NCI-H146 (cell line): ENCODE data around the gene INHBB.

Source experiments
- DNase-seq: peaks from one replicate; lab custom pipeline; 2025; lab: John Stamatoyannopoulos, UW

Gene INHBB

GRCh38 chr2:120357768-120358167 lies 11.8 kb downstream of the INHBB start:
- DNase-seq, result no peak

DNA sequence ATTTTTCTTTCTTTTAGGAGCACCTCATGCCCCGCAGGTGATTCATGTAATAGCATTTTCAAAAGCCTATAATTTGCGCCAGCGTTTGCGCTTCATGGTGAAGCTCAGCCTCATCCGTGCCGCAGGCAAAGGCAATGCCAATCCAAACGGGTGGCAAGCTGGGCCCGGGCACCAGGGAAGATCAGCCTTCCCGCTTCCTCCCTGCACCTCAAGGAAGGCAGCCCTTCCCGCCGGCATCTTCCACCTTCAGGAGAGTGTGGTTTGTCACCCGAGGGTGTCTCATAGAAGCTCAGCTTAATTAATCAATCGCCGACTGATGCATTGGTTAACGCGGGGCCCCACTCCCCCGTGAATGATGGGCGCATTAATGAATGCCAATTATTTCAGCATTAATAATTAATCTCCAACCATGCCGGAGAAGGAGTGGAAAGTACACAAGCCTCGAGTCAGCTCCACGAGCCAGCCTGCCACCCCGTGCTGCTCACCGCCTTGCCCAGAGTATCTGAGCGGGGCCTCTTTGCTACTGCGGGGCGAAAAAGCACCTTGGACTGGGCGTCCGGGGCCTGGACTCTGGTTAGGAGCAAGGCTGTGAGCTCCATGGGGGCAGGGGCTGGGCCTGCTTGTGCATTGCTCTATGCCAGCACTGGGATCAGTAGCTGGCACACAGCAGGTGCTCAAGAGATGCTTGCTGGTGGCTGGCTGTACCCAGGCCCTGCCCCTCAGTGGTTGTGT lies 13.0 kb downstream of the INHBB start:
- DNase-seq, result no peak

DNA sequence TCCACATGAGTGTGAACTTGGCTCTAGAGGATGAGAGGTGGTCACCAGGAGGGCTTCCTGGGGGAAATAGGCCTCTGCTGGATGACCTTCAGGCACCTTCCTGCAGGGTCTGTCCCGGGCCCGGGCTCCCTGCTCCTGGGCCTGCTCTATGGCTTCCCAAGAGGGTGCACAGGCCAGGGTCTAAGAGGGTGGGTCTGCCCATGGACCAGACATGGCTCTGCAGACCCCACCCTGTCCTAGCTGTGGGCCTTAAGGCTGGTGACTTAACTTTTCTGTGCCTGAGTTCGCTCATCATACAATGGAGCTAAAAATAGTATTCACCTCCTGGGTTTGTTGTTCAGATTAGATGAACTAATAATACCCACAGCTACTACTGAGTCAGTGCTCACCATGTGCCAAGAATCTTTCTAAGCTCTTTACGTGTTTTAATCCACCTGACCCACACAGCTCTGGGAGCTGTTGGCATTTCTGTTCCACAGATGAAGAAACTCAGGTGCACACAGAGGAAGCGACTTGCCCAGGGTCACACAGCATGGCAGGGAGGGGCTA lies 14.4 kb downstream of the INHBB start:
- DNase-seq, result no peak

DNA sequence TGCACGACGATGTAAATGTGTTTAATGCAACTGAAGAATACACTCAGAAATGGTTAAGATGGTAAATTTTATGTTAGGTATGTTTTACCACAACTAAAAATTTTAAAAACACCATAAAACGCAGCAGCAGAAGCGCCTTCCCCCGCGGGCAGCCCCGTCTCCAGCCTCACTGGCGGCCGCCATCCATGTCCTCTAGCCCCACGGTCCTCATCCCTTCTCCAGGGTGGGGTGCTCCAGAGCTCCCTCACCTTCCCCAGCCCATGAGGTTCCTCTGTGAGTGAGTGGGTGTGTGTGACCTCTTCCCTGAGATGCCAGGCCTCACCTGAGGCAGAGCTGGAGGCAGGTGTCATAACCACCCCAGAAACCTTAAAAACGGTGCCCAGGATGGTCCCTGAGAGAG lies 17.0 kb downstream of the INHBB start:
- no peak for DNase-seq

DNA sequence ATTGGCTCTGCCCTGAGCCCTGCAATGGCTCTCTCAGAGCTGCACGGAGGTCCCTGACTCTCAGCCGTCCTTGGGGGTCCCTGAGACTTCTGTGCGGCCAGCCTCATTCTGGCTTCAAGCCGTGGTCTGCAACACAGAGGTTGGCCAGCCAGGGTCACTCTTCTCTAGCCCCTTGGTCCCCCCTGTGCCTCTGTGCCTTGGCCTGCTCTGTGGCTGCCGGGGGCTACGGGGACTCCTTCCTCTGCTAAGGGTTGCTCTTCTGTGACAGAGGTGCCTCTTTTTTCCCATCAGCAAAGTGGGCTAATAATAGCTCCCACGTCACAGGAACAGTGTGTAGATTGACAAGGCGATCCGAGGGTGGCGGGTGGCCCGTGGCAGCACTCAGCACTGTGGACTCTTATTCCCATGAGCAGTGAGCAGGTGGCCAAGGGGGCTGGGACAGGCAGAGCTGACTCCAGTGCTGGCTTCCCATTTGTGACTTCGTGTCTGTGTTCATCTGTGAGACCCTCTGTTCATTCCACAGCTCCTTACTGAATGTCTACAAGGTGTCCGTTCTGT lies 19.4 kb downstream of the INHBB start:
- DNase-seq, result no peak

DNA sequence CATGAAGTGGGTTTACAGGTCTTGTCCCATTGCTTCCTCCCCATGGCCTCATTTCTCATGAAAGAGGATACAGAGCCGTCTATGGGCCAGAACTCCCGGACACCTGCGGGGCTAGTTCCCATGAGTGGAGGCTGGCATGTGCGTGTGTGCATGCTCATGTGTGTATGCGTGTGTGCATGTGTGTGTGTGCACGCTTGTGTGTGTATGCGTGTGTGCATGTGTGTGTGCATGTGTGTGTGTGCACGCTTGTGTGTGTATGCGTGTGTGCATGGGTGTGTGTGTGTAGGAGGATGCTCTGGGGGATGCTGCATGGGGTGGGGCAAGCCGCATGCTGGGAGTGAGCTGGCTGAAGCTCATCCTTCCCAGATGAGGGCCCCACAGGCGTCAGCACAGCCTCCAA lies 20.8 kb downstream of the INHBB start:
- no peak for DNase-seq

GRCh38 chr2:120367221-120367620 lies 21.3 kb downstream of the INHBB start:
- no peak for DNase-seq

DNA sequence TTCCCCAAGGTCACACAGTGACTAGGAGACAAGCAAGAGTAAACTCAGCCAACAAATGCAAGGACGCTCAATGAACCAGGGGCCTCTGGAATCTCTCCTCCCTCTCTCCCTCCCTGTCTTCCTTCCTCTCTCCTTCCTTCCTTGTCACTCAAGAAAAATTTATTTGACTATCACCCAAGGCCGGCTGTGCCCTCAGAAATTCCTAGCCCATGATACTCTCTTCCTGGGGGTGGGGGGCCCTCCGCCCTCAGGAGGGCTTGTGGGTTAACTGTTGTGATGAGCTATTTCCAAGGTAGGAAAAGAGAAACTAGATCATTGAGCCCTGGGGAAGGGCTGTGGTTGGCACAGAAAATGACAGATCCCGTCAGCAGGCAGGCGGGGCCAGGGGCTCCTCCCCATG lies 21.7 kb downstream of the INHBB start:
- no peak for DNase-seq

DNA sequence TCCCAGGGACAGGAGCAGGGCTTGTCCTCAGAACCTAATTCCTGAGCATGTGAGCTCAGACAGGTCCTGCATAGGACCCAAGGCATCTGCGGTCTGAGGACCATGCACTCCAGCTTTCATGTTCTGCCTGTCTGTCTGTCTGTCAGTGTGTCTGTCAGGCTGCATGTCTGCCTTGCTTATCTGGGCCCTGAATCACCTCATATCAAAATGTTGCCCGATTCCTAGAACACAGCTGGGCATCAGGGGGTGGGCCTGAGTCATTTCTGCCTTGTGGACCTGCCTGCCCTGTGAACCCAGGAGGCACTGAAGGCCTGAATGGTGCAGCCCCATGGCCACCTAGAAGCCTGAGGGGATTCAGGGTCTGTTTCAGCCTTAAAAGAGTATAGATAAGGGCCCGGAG lies 22.1 kb downstream of the INHBB start:
- no peak for DNase-seq

DNA sequence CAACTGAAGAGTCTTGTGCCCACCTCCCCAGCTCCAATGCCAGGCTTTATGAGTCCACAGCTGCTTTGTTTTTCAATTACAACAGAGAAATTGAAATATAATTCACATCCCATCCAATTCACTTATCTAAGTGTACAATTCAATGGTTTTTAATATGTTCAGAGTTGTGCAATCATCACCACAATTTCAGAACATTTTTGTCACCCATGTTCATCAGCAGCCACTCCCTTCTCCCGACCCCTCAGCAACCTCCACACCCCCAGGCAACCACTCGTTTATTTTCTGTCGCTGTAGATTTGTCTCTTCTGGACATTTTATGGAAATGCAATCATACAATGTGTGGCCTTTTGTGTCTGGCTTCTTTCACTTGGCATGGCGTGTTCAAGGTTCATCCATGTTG lies 23.3 kb downstream of the INHBB start:
- DNase-seq, result no peak

GRCh38 chr2:120371969-120372625 lies 26.2 kb downstream of the INHBB start:
- DNase-seq, result no peak

DNA sequence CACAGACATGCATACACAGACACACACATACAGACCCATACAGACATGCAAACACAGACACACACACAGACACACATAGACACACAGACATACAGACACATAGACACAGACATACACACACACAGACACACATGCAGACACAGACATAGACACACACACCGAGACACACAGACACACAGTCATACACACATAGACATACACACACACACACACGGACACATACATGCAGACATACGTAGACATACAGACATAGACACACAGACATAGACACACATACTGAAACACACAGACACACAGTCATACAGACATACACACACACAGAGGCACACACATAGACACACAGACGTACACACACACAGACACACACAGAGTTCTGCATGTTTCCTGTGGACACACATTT lies 26.9 kb downstream of the INHBB start:
- DNase-seq, result no peak

DNA sequence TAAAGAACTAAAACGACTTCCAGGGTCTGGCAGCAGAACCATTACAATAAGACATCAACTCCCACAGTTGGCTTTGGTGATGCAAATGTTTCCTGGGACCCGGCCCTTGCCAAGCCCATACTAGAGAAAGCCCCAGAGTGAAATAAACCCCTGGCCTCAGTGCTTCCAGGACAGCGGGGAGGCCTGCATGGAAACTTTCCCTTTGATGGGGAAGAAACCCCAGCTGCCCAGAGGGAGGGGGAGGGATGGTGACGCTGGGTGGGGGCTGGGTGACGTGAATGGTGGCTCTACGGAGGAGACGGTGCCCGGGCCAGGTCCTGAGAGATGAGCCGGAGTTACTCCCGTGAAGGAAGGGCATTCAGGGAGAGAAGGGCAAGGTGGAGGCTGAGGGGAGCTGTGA lies 27.5 kb downstream of the INHBB start:
- no peak for DNase-seq

DNA sequence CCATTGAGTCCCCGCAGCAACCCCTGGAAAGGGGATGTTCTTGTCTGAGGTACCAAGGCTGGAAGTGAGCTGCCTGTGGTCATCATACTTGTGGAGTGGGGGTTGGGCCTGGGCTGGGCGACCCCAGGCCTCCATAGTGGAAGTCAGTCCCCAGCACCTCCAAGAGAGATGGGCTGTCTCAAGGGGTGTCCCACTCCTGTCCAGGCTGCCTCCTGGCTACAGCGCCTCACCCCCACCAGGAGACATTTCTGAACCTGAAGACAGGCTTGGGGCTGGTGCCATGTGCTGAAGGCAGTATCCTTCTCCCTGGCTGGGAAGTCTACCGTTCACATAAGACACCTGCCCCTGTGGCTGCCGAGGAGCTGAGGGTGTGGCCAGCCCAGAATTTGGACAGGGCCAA lies 28.9 kb downstream of the INHBB start:
- DNase-seq, result no peak

DNA sequence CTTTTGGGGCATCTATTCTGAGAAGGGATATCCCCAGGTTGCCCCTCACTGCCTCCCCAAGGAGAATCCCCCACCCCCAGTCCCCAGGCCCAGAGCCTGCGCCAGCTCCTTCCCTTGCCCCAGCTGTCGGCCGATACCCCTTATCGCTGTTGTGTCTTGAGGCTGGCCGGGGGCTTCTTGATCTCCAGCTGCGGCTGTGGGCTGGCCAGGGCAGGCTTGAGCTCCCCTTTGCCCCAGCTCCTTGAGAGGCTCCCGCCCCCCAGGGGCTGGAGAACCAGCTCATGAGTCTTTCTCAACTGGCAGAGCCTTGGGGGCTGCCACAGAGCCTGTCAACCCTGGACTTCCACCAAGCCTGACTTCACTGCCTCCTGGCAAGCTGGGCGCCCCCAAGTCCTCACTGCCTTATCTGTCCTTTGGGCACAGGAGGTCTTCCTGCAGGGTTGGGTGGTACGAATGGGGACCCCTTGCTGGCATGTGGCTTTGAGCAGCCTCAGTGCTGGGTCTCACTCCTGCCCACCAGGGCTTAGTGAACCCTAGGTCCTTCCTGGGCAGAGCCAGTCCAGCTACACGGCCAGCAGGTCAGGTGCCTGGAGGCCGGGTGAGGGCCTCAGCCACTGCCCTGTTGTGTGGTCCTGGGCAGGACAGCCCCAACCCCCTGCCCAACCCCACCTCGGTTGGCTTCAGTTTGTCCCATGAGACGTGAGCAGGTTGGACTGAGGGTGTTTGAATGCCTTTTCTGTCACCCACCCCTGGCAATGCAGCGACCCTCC lies 29.5 kb downstream of the INHBB start:
- DNase-seq, result no peak

DNA sequence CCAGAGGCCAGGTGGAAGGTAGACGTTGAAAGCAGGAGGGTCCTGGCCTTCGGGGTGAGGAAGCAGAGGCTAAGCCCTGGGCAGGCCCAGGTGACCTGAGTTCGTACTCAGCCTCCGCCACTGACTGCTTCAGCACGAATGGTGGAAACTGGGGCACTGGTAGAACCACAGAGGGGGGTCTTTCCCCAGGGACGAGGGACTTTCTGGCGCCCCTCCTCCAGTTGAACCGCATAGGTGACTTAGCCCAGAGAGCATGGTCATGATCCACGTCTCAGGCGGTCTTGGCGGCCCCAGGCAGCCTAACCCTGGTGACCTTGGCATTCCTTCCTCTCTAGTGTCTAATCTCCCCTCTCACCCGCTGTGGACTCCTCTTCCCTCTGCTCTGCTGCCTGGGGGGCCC lies 30.2 kb downstream of the INHBB start:
- DNase-seq, result no peak

- no peak for DNase-seq
Observed at GRCh38 chr2:120376679-120377640, 31.0 kb downstream of the INHBB start.

DNA sequence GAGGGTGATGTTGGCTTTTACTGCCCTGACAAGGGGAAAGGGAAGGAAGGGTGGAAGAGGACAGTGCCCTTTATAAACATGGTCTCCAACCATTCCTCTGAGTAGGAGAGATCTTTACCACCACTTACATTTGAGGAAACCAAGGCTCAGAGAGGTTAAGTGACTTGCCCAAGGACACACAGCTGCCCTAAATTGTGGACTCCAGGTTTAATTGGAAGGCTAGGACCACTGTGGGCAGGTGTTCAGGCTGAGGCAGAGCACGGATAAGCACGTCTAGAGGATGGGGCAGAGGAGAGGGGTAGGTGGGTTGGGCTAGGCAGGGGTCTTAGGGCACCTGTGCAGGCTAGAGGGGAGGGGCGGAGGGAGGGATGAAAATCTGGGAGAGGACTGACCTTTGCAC lies 32.7 kb downstream of the INHBB start:
- no peak for DNase-seq

DNA sequence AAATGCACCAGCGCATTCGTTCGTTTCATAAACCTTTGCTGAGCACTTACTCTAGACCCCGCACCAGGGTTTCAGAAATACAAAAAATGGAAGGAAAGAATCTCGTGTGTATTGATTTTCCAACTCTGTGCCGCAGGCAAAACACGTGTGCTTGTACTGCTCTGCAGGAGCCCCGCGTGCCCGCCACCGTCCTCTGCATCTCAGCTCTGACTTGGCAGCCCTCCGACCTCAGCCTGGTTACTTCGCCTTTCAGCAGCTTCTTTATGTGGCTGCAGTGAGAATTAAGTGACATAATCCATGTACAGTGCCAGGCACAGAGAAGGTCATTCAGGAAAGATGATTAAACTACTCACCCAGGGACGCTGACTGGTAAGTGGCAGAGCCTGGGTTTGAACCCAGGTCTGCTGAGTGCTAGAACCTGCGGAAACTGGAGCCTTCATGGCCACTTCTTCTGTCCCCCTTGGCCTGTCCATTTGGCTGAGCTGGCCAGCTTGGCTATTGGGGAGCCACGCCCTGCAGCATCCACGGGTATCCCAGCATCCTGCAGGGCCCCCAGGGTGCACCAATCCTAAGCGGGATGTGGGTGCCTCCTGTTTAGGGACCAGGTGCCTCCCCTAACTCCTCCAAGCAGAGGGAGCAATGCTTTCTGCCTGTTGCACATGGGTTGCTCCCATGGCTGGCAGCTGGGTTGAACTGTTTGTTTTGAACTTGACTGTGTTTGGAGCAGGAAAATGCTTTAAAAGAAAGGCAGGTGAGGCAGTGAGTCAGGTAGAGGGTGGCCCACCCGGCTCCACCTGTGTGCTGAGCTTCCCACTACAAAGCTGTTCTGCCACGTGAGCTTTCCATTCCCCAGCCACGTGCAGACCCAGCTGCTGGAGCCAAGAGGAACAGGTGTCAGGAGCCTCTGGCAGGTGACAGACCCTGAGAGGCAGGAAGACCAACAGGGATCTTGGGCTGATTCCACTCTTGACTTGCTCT lies 34.3 kb downstream of the INHBB start:
- DNase-seq, result peak; percentile 52

DNA sequence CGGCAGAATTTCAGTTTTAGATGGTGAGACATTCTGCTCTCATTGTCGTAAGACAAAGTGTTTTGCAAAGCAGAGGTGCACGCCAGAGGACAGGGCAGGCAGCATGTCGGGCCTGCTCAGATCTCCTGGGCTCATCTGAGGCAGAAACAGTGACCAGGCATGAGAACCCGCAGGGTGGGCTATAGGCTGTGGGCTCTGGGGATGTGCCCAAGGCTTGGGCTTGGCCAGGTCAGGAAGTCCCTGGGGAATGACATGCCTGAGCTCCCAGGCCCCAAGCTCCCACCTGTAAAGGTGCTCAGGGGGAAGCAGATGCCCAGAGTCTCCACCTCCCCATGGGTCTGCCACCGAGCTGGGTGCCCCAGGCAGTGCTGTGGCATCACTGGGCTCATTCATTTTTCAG lies 35.3 kb downstream of the INHBB start:
- DNase-seq, result no peak
